Left colon (tissue), 2 donors: ENCODE data around the gene ANKFY1. TPM values are rescaled to one million over a fixed set of nuclear protein-coding genes. Genes with fewer than 3 reads are reported as not detected.

Experiments
- ATAC-seq: fragments of 200-7000 bp; cut with Tn5 transposase; one replicate; pipeline ENCODE4 v1.9.1; 2020; ENCODE audit warnings: mild to moderate bottlenecking, moderate library complexity
- DNase-seq, 2 donors: peaks; one replicate each; pipeline ENCODE4 v3.0.0-alpha.2; 2020
- intact Hi-C, 2 donors: fragments of 100-400 bp; cut with DNase I in 1 of 2; cut with micrococcal nuclease in 1 of 2; formaldehyde crosslinking; loops; one replicate each; pipeline versions ENCODE4 v1.11.2 to v1.14.0; 2022; cut with DNase I, micrococcal nuclease
- total RNA-seq, 2 donors: library from RNA; stranded (reverse); fragmentation: NEBNext Ultra II Directional; extraction: Animal tissue kit (Norgen Biotek cat#: 25700); gene quantifications; one replicate each; pipeline ENCODE4 v1.2.1, GENCODE V29; 2021
- donor health status: DM: no; HTN: no; CAD: no.
- donor health status: DM: yes; HTN: yes; CAD: no.

ANKFY1 gene
- total RNA-seq, 2 donors from 2014 or later, result 46.4 to 59.6 TPM

- DNase-seq, result no peak
- intact Hi-C loops, result no loop called here
- no peak for ATAC-seq
Measured at GRCh38 chr17:4189280-4189679, 74.5 kb downstream of the ANKFY1 start.

GRCh38 chr17:4188076-4188475 lies 75.7 kb downstream of the ANKFY1 start:
- ATAC-seq (no peak), DNase-seq (no peak)
- intact Hi-C loops, result no loop called here

DNA sequence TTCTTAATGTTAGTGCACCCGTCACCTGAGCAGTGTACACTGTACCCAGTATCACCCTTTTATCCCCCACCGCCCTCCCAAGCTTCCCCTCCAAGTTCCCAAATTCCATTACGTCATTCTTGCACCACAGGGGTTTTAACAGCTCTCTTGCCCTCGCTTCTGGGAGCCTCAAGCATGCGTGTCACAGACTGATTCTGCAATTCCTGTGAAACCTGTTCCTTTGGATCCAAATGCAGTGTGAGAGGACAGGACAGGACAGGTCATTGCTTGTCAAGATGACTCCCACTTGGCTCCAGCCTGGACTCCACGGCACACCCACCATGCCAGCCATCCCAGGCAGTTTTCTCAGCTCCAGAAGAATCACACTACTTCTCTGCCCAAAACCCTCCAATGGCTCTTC lies 76.7 kb downstream of the ANKFY1 start:
- intact Hi-C loops, result no loop called here
- no peak for ATAC-seq
- DNase-seq, result no peak

GRCh38 chr17:4186357-4186881 lies 77.4 kb downstream of the ANKFY1 start:
- ATAC-seq, result no peak
- intact Hi-C loops, result no loop called here

GRCh38 chr17:4185656-4186055 lies 78.1 kb downstream of the ANKFY1 start:
- no peak for ATAC-seq
- intact Hi-C loops, result no loop called here
- no peak for DNase-seq

More at GRCh38 chr17:4186357-4186881, 77.4 kb downstream of the ANKFY1 start:
- no peak for DNase-seq

GRCh38 chr17:4184811-4185210 lies 79.0 kb downstream of the ANKFY1 start:
- ATAC-seq, result no peak
- DNase-seq, result no peak
- intact Hi-C loops, result no loop called here

- no peak for DNase-seq
- no peak for ATAC-seq
- intact Hi-C loops, result no loop called here
Measured at GRCh38 chr17:4182043-4182442, 81.7 kb downstream of the ANKFY1 start.

- DNase-seq (no peak), ATAC-seq (no peak)
- intact Hi-C loops, result no loop called here
Measured at GRCh38 chr17:4180791-4181190, 83.0 kb downstream of the ANKFY1 start.

DNA sequence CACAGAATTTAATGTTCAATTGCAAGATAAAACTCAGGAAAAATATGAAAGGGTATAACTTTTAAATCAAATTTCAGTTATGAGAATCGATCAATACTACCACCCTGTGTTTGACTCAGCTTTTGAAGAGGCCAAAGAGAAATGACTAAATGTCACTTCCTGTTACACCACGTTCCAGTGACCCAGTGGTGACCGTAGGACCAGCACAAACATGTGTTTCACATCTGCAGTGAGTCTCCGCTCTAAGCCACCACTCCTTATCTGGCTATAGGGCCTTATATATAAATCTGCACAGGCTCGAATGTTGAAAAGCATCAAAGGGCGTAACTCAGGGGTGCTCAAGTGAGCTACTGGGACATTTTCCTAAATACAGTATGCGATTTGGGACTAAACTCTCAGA lies 84.7 kb downstream of the ANKFY1 start:
- DNase-seq, result no peak
- intact Hi-C loops, result no loop called here
- no peak for ATAC-seq

GRCh38 chr17:4178651-4179050 lies 85.1 kb downstream of the ANKFY1 start:
- DNase-seq (no peak), ATAC-seq (no peak)
- intact Hi-C loops, result no loop called here

- intact Hi-C loops, result no loop called here
- ATAC-seq, result no peak
Measured at GRCh38 chr17:4177806-4178205, 86.0 kb downstream of the ANKFY1 start.

DNA sequence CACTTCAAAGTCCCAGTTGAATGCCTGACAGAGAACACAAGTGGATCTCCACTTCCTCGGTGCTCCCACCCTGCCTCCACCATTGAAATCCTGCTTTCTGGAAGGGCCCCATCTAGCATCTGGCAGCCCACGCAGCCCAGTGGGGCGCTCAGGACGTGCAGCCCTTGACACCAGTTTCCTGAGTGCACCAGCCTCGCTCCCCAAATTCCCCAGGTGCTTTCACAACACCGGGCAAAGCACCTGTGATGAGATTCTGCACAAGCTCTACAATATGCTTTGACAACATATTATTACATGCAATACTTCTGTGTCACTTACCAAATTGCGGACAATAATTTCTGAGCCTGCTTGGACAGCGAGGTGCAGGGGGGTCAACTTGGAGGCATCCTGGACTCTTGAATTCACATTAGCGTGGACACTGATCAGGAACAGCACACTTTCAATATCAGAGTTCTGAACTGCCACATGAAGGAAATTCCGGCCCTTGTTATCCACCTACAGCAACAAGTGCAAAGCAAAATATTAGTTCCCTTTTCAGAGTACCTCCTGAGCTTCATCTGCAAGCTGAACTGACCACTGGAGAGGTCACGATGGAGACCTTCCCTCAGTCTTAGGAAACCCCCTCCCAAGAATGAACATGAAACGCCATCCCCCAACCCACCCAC lies 86.8 kb downstream of the ANKFY1 start:
- ATAC-seq, result no peak
- intact Hi-C loops, result no loop called here

More at GRCh38 chr17:4177806-4178205, 86.0 kb downstream of the ANKFY1 start:
- DNase-seq, result no peak

DNA sequence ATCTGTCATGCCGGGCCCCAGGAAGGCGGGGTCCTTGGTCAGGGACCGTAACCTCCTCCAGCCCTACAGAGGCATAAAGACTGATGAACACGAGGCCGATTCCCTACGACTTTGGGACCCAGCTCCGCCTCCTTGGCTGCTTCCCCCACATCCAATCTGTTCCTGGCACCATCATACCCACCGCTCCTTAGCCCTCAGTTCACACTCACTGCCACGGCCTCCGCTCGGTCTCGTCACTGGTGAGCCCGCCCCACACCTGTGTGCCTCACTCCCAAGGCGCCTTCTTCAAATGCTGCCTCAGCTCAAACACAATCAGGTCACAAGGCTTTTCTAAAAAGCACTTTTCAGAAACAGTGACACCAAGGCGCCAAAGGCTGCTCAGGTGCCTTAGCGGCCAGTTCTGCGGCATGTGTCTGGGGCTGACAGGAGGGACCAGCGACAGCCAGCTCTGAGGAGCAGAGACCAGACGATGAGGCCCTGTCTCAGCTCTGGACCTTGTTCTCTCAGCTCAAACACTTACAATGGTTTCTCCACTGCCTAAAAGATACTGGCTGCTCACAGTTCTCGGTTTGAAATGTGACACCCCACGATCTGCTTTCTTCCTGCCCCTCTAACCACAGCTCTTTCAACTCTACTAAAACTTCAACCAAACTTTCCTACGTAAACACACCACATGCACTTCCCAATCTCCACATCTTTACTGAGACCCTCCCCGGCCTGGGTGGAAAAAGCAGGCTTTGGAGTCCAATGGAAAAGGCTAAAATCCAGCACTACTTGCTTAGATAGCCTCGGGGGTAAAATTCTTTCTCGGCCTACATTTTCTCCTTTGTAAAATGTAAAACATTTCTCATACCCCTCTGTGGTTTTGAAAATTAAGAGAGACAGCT lies 87.6 kb downstream of the ANKFY1 start:
- ATAC-seq (no peak), DNase-seq (no peak)
- intact Hi-C loops, result no loop called here

More for the DNA sequence above, 86.8 kb downstream of the ANKFY1 start:
- DNase-seq, result no peak

DNA sequence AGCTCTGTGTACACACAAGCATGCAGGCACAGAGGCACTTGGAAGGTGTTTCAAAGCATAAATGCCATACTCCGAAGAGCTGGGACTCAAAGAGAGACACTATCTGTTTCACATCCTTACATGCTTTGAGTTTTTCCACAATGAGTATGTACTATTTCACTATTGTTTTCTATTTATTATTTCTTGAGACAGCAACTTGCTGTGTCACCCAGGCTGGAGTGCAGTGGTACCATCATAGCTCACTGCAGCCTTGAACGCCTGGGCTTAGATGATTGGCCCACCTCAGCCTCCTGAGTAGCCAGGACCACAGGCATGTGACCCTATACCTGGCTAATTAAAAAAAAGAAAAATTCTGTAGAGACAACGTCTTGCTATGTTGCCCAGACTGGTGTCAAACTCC lies 89.2 kb downstream of the ANKFY1 start:
- no peak for ATAC-seq
- DNase-seq, result no peak
- intact Hi-C loops, result no loop called here

DNA sequence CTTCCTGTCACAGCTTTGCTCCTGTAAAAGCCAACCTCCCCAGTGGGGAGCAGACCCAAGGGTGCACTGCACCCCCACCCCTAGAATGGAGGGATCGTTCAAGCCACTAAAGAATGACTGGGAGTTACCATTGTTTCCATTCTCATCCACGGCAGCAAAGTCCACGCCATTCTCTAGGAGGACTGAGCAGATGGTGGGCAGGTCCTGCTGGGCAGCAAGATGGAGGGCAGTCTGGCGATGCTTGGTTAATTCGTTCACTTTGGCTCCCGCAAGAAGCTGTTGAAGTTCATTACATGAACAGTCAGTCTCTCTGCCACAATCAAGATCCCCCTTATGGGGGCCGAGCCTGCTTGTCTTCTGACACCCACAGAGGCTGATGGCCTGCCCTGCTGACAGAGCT lies 90.0 kb downstream of the ANKFY1 start:
- no peak for ATAC-seq
- no peak for DNase-seq
- intact Hi-C loops, result no loop called here

DNA sequence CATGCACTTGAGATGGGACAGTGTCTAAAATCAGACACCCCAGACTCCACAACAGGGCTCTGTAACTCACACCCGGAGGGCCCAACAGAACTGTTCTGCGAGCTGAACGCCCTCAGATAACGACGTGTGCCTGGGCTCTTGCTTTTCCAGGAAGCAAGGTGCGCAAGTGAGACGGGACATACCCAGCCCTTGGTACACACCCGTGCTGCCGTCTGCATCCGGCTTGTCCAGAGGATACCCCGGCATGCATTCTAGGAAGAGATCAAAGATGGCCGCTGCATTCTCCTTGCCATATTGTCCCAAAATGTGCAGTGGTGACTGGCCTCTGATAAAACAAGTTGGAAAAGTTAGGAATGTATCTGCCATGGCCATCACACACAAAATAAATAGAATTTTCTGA lies 91.4 kb downstream of the ANKFY1 start:
- intact Hi-C loops, result no loop called here
- DNase-seq (no peak), ATAC-seq (no peak)

DNA sequence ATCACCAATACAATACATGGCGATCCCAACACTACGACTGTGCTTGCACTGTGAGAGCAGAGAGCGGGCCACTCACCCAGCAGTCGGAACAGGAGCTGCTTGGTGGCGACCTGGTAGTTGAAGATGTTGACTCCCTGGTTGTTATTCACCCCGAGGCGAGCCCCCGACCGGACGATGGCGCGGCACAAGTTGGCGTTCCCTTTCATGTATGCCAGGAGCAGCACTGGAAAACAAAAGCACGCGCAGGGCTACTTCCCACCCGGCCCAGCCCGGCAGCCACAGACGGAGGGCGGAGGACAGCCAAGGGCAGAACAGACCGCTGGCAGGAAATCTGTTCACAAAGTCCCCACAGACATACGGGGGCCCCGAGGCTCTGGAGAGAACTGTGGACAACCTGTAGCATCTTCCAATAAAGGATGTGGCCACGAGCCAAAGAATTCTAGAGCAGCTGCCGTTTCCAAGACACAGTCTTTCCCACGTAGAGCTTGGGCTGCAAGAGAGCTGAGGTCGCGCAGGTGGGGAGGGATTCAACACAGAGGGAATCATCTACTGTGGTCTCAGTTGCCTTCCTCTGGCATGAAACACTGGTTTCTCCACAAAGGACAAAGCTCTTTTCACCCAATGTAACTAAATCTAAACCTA lies 93.0 kb downstream of the ANKFY1 start:
- no peak for DNase-seq
- ATAC-seq, result no peak
- intact Hi-C loops, result no loop called here

- no peak for ATAC-seq
- intact Hi-C loops, result no loop called here
- DNase-seq, result no peak
Measured at GRCh38 chr17:4167786-4168185, 96.0 kb downstream of the ANKFY1 start.

- ATAC-seq (no peak), DNase-seq (no peak)
- intact Hi-C loops, result no loop called here
Measured at GRCh38 chr17:4166419-4166818, 97.4 kb downstream of the ANKFY1 start.
